Mucosa of descending colon (tissue), 3 donors: Measurements from ENCODE around the gene NFIA. TPM values are rescaled to one million over a fixed set of nuclear protein-coding genes. Genes with fewer than 3 reads are reported as not detected.

Source experiments
- ATAC-seq: fragments of 200-7000 bp; cut with Tn5 transposase; one replicate; pipeline ENCODE4 v1.9.1; 2020; ENCODE audit warnings: mild to moderate bottlenecking, moderate library complexity
- DNase-seq, 3 donors: peaks; one replicate each; pipeline ENCODE4 v3.0.0-alpha.2; 2020
- H3K36me3 ChIP-seq: fragments of 200-600 bp; one replicate; pipeline ENCODE4 v1.8.0; 2021; ENCODE audit warnings: low read depth, mild to moderate bottlenecking
- H3K4me1 ChIP-seq: fragments of 200-600 bp; one replicate; pipeline ENCODE4 v1.8.0; 2021; ENCODE audit warnings: low read depth, mild to moderate bottlenecking
- H3K4me3 ChIP-seq: fragments of 200-600 bp; one replicate; pipeline ENCODE4 v1.8.0; 2021; ENCODE audit warnings: mild to moderate bottlenecking
- H3K9me3 ChIP-seq: fragments of 200-600 bp; one replicate; pipeline ENCODE4 v1.8.0; 2021; ENCODE audit warnings: mild to moderate bottlenecking
- CTCF ChIP-seq: fragments of 200-600 bp; IDR thresholded peaks from one replicate; pipeline ENCODE4 v1.8.0; 2022; ENCODE audit warnings: antibody characterized with exemption, mild to moderate bottlenecking
- intact Hi-C, 2 donors: fragments of 100-400 bp; cut with DNase I in 1 of 2; cut with micrococcal nuclease in 1 of 2; formaldehyde crosslinking; loops; one replicate each; pipeline versions ENCODE4 v1.11.0 to v1.11.1; 2022; cut with DNase I, micrococcal nuclease
- total RNA-seq, 3 donors: library from RNA; stranded (reverse); fragmentation: NEBNext Ultra II Directional in 2 of 3; extraction: Animal tissue kit (Norgen Biotek cat#: 25700) in 2 of 3; gene quantifications; one replicate each; pipeline versions ENCODE4 v1.2.1 to v1.2.4, GENCODE V29; 2021 to 2023
- donor health status: DM: no; HTN: no; CAD: no; lungs with moderate emphysema.
- donor health status: DM: no; HTN: no; CAD: no.
- donor health status: DM: no; HTN: yes; CAD: no.

The NFIA gene
- total RNA-seq, 3 donors from 2014 or later: 46.4 to 145 (median 51.1) TPM

DNA sequence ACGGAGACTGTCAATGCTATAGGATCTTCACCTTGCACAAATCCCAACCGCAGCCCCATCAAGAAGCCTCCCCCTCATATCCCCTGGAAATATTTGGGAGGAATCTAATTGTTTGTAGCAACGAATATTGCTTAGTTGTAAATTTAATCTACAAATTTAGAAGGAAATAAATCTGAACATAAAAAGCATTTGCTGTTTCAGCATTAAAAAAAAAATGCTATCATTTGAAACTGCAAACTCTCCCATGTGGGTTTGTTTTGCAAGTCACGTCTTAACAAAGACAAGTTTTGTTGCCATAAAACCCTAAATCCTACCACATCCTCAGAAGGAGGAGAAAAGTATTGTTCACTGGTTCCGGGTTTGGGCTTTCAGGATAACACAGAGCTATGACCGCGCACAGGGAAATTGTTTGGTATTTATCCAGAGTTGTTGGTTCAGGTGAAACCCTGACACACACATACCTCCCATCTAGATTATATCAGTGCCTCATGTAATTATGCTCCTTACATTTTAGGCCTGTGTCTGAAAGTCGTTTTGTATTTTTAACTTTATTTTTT lies 363.0 kb downstream of the NFIA start:
- Histone ChIP-seq H3K4me3 (no peak overlapping the region), H3K9me3 (no peaks in the 10 kb centered on the region), H3K36me3 (no peaks in the 10 kb centered on the region), H3K4me1 (peaks cover 38% of the 10 kb centered on the region)
- DNase-seq: no peak
- peak; percentile 72 for ATAC-seq
- no peak for TF ChIP-seq CTCF
- intact Hi-C loops: no loop called here

DNA sequence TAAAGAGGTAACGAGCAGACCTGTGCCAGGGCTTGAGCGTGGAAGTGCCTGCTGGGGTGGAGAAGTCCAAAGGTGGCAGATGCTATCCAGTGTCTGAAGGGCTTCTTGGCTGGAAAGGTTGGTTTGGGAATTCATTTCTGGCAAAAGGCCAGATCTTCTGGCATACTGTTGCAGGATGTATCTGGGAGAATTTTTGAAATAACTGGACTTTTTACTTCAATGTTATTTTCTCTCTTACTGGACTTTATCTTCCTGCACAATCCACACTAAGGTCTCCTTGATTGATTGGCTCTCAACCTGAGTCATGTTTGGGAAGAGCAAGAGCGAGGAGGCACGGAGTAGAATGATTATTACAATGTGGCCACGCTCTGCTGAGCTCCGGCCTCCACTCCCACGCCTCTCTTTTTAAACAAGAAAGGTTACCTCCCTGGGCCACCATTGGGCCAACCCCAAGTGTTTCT lies 364.2 kb downstream of the NFIA start:
- peaks cover 50% of the 10 kb centered on the region for H3K4me1 ChIP-seq
- TF ChIP-seq CTCF: no peak
- H3K36me3 ChIP-seq: no peaks in the 10 kb centered on the region
- H3K9me3 ChIP-seq: no peaks in the 10 kb centered on the region
- intact Hi-C loops: no loop called here
- H3K4me3 ChIP-seq: no peak overlapping the region
- ATAC-seq: peak; percentile 44
- DNase-seq: peak in 1 of 3 donors; percentile 52

DNA sequence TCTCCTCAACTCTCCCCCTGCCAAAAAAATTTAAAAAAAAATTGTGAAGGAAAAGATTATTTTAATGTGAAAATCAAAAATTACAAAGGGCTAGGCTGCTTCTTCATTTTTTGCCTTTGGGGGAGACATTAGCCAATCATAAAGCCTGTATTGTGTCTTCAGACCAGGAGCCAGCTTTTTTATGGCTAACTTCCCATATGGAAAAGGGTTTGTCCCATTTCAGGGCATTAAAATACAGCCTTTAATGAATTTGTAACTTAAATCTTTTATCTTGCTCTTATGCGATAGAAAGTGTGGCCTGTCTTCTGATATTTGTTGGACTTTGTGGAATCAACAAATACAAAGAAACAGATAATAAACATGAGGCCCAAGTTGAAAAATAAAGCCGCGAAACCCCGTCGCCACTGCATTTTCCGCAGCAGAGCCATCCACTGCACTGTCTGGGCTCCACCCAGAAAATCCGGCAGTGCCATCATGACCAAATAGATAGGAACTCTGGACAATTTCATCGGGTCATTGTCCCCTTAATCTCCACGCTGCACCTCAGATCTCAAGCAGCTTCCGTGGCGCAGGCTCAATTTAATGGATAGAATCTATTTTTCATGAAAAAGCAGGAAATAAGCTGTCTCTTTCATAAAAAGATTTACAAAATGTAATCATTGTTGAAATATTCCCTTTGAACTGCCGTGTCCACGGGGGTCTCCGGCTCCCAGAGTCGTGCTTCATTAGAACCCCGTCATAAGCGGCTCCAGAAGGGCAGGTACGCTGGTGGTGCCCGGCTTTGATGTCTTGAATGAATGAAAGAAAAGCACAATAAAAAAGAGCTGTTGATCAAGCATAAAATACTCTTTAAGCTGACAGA lies 365.0 kb downstream of the NFIA start:
- peaks cover 57% of the 10 kb centered on the region for H3K4me1 ChIP-seq
- H3K9me3 ChIP-seq: no peaks in the 10 kb centered on the region
- DNase-seq: no peak
- no peak overlapping the region for H3K4me3 ChIP-seq
- intact Hi-C loops: no loop called here
- ATAC-seq: no peak
- H3K36me3 ChIP-seq: no peaks in the 10 kb centered on the region
- no peak for TF ChIP-seq CTCF

- H3K4me3 ChIP-seq: no peak overlapping the region
- TF ChIP-seq CTCF: no peak
- ATAC-seq (no peak), DNase-seq (no peak)
- no peaks in the 10 kb centered on the region for H3K36me3 ChIP-seq
- intact Hi-C loops: no loop called here
- H3K4me1 ChIP-seq: peaks cover 57% of the 10 kb centered on the region
- no peaks in the 10 kb centered on the region for H3K9me3 ChIP-seq
Measured at GRCh38 chr1:61447968-61448430, 365.6 kb downstream of the NFIA start.

DNA sequence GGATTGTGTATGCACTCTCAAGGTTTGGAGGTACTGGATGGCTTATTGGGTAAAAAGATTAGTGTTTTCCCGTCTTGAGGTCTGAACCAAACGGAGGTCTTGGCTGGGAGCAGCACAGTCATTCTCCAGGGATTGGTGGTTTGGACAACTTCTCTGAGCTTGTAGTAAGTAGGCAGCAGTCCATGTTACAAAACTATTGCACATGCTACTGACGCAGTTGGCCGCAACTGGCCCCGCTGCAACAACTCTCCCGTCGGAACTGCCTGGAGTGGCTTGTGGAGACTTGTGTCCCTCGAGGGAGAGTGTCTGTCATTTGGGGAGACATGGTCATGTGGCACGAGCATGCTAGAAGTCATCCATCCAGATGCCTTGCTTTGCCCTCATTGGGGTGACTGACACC lies 366.6 kb downstream of the NFIA start:
- peaks cover 50% of the 10 kb centered on the region for H3K4me1 ChIP-seq
- no peaks in the 10 kb centered on the region for H3K9me3 ChIP-seq
- intact Hi-C loops: no loop called here
- ATAC-seq: no peak
- TF ChIP-seq CTCF: no peak
- no peak overlapping the region for H3K4me3 ChIP-seq
- DNase-seq: peak in 2 of 3 donors; percentile 49 to 66
- no peaks in the 10 kb centered on the region for H3K36me3 ChIP-seq
